A549 (cell line): ENCODE results near the gene DMAC2. TPM values are rescaled to one million over a fixed set of nuclear protein-coding genes. Genes with fewer than 3 reads are reported as not detected.

ENCODE experiments used
- ATAC-seq, 2 experiments: fragments of 200-7000 bp in 1 of 2; fragments of >200 bp in 1 of 2; cut with Nextera tagmentation in 1 of 2; cut with Tn5 transposase in 1 of 2; 3 replicates each; pipeline versions ENCODE4 v1.8.0 to v1.9.1; 2018 to 2020; ENCODE audit warnings: mild to moderate bottlenecking in 1 of 2, moderate library complexity in 1 of 2
- CTCF ChIA-PET: fragments of 300-600 bp; sonication (Branson Sonifier 250); formaldehyde crosslinking; extraction: SDS; loops from one replicate; lab custom pipeline; 2021; ENCODE audit warnings: antibody characterized with exemption, inconsistent platforms; lab: Yijun Ruan, JAX
- POLR2A ChIA-PET: fragments of 350-600 bp; formaldehyde crosslinking; extraction: SDS; loops from one replicate; lab custom pipeline; 2021; ENCODE audit warnings: antibody characterized with exemption, inconsistent platforms; lab: Yijun Ruan, JAX
- DNase-seq, 2 experiments: peaks; one replicate each; pipeline versions ENCODE4 v3.0.0 to v3.0.0-alpha.2; 2011 to 2016; ENCODE audit warnings: low read depth in 1 of 2, low spot score in 1 of 2
- FAIRE-seq: peaks from 2 replicates; lab custom pipeline; 2011; peaks lifted over from hg19 to GRCh38; lab: Jason Lieb, UNC
- H3K27ac ChIP-seq, 2 experiments: fragments of >200 bp; sonication (Bioruptor Twin); formaldehyde crosslinking; 3 replicates each; pipeline ENCODE4 v1.5.1; 2016 to 2017
- H3K4me1 ChIP-seq: fragments of >200 bp; sonication (Bioruptor Twin); formaldehyde crosslinking; 3 replicates; pipeline ENCODE4 v1.6.1; 2016
- H3K4me2 ChIP-seq: fragments of >200 bp; sonication (Bioruptor Twin); formaldehyde crosslinking; 3 replicates; pipeline ENCODE4 v1.6.1; 2016
- H3K4me3 ChIP-seq: fragments of >200 bp; sonication (Bioruptor Twin); formaldehyde crosslinking; 3 replicates; pipeline ENCODE4 v1.5.1; 2016
- H3K9me3 ChIP-seq: fragments of >200 bp; sonication (Bioruptor Twin); formaldehyde crosslinking; 3 replicates; pipeline ENCODE4 v1.6.1; 2016
- CBX8 ChIP-seq: fragments of 200-600 bp; sonication (generic); IDR thresholded peaks from 2 replicates; pipeline ENCODE4 v1.6.1; 2016
- CEBPB ChIP-seq, 2 experiments: fragments of >200 bp in 1 of 2; sonication (Bioruptor Twin) in 1 of 2; formaldehyde crosslinking in 1 of 2; IDR thresholded peaks; 2 replicates each; pipeline ENCODE4 v1.6.1; 2012 to 2016
- HES2 ChIP-seq: fragments of >200 bp; sonication (Bioruptor Twin); formaldehyde crosslinking; IDR thresholded peaks from 2 replicates; pipeline ENCODE4 v1.6.1; 2016
- KDM1A ChIP-seq: fragments of 200-600 bp; sonication (generic); IDR thresholded peaks from 2 replicates; pipeline ENCODE4 v1.6.1; 2016; ENCODE audit warnings: low read depth, mild to moderate bottlenecking
- POLR2A ChIP-seq: IDR thresholded peaks from 2 replicates; pipeline ENCODE4 v1.6.1; 2012; ENCODE audit warnings: mild to moderate bottlenecking, low read length
- POLR2AphosphoS2 ChIP-seq: conservative IDR thresholded peaks from 2 replicates; pipeline ENCODE4 v1.6.1; 2012; ENCODE audit warnings: low read length, improper control_type of control experiment, inconsistent platforms
- RCOR1 ChIP-seq: fragments of 150-350 bp; IDR thresholded peaks from 2 replicates; pipeline ENCODE4 v1.6.1; 2014; ENCODE audit warnings: antibody characterized with exemption, low read length, low read depth
- TP53 ChIP-seq: fragments of 250-450 bp; sonication (Bioruptor Pico); IDR thresholded peaks from 2 replicates; pipeline ENCODE4 v1.5.0; 2021; ENCODE audit warnings: mild to moderate bottlenecking, moderate library complexity
- USF2 ChIP-seq: fragments of 450-650 bp; IDR thresholded peaks from 2 replicates; pipeline ENCODE4 v1.6.1; 2014; ENCODE audit warnings: antibody characterized with exemption
- ZNF302 ChIP-seq: fragments of 250-450 bp; sonication (Bioruptor Pico); IDR thresholded peaks from 2 replicates; pipeline ENCODE4 v1.9.0; 2021; ENCODE audit warnings: inconsistent platforms, mild to moderate bottlenecking, moderate library complexity
- WGBS: methylation state at CpG from one replicate; pipeline ENCODE4 v1.1.6; 2017; ENCODE audit errors: missing lambda C conversion rate; 5-methylcytosine and 5-hydroxymethylcytosine counted together
- polyA plus RNA-seq, 4 experiments: library from polyadenylated mRNA; depleted of rRNA in 3 of 4; stranded (reverse); fragments of >200 nt; fragmentation: RNase III in 1 of 4; extraction: RNeasy Plus Mini Kit Qiagen cat#74134 plus additional on column Dnase treatment in 1 of 4; gene quantifications; 2 replicates in 3 of 4; 3 replicates in 1 of 4; pipeline ENCODE4 v1.2.3, GENCODE V29; 2011 to 2017
- TF ChIP-seq, protein P1 (sequence below): fragments of >200 bp; sonication (Bioruptor Twin); formaldehyde crosslinking; IDR thresholded peaks from 3 replicates; pipeline ENCODE4 v1.6.1; 2016

Gene DMAC2
- polyA plus RNA-seq, 2 of the 4 experiments (the other 2 are of a cell fraction), result 132 to 155 TPM

DNA sequence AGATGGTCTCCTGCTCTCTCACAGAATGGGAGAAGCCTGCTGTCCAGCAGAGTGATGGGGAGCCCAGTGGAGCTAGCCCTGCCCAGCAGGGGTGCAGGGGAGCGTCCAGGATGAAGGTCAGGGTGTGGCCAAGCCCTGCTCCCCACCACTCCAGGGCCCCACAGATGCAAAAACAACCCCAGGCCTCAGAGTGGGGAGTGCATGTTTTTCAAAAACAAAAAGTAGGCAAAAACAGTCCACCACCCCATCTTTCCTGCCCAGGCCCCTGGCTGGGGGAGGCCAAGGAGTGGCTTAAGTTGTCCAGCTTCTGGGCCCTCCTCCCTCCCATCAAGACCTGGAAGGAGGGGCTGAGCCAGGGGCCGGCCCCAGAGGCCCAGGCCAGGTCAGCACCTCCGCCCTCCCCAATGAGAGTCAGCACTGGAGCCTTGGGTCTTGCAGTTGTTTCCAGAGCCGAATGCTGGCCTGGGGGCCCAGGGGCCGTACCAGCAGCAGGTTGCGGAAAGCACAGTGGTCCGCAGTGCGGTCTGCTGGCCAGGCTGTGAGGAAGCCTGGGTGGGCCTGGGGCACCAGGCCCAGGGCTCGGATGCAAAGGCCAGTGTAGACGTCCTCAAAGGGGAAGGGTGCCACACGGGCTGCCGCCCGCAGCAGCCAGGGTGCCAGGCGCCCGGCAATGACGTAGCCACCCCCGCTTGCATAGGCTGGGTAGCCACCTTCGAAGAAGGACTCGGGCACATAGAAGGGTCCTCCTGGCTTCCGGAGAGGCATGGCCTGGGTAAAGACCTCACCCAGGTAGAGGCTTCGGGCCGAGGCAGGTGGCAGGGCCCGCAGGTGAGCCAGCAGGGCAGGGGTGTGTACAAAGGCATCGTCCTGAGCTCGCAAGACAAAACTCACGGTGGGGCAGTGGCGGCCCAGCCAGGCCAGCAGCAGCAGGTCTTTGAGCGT, 14.3 kb downstream of the DMAC2 start:
- no peaks in the 10 kb centered on the region for H3K9me3 ChIP-seq
- FAIRE-seq (no peak), ATAC-seq (no peak), DNase-seq (no peak)
- no peaks in the 10 kb centered on the region for H3K4me1 ChIP-seq
- H3K27ac ChIP-seq, result no peak overlapping the region
- ChIA-PET CTCF (interaction anchor here (0.6 to 3.8 kb wide), 9 partner anchors 8 to 145 kb away, joined by 3 to 13 read pairs (median 5); partner anchors contain the start of gene DMAC2), POLR2A (interaction anchor here (1.2 to 1.9 kb wide), 2 partner anchors 14 to 61 kb away, joined by 6 to 8 read pairs; partner anchors contain the start of gene DMAC2)
- no peak overlapping the region for H3K4me2 ChIP-seq
- H3K4me3 ChIP-seq, result no peak overlapping the region
- TF ChIP-seq POLR2A, result no peak
- TF ChIP-seq KDM1A, result no peak
- no peak for TF ChIP-seq POLR2AphosphoS2
- no peak for TF ChIP-seq RCOR1
- TF ChIP-seq USF2, result no peak
- TF ChIP-seq TP53 (CRISPR knock-in tag), result no peak
- 93% methylated on average over 28 of the region's 28 CpGs for WGBS

DNA sequence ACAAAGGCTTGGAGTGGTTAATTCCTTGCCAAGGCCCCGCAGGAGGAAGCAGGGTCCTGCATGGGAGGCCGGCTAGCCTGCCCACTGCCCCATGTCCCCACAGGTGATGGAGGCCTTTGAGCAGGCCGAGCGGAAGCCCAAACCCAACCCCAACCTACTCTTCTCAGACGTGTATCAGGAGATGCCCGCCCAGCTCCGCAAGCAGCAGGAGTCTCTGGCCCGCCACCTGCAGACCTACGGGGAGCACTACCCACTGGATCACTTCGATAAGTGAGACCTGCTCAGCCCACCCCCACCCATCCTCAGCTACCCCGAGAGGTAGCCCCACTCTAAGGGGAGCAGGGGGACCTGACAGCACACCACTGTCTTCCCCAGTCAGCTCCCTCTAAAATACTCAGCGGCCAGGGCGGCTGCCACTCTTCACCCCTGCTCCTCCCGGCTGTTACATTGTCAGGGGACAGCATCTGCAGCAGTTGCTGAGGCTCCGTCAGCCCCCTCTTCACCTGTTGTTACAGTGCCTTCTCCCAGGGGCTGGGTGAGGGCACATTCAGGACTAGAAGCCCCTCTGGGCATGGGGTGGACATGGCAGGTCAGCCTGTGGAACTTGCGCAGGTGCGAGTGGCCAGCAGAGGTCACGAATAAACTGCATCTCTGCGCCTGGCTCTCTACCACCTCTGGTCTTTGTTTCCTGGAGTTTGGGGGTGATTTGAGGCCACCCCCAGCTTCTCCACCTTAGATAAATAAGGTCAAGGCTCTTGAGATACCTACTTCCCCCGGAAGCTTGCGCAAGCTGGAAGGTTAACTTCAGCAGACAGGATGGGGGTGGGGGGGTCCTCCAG, 15.2 kb downstream of the DMAC2 start:
- Histone ChIP-seq H3K4me1 (no peaks in the 10 kb centered on the region), H3K4me3 (no peak overlapping the region), H3K4me2 (no peak overlapping the region), H3K9me3 (no peaks in the 10 kb centered on the region), H3K27ac (no peak overlapping the region)
- ChIA-PET CTCF (interaction anchor here (0.6 to 3.8 kb wide), 14 partner anchors 8 to 411 kb away, joined by 3 to 13 read pairs (median 4); partner anchors contain the start of gene DMAC2), POLR2A (interaction anchor here (1.2 to 1.9 kb wide), 2 partner anchors 15 to 60 kb away, joined by 6 to 12 read pairs; partner anchors contain the start of gene DMAC2)
- no peak for FAIRE-seq
- DNase-seq, result no peak
- WGBS, result 86% methylated on average over 21 of the region's 21 CpGs
- no peak for ATAC-seq
- TF ChIP-seq, protein P1, sequence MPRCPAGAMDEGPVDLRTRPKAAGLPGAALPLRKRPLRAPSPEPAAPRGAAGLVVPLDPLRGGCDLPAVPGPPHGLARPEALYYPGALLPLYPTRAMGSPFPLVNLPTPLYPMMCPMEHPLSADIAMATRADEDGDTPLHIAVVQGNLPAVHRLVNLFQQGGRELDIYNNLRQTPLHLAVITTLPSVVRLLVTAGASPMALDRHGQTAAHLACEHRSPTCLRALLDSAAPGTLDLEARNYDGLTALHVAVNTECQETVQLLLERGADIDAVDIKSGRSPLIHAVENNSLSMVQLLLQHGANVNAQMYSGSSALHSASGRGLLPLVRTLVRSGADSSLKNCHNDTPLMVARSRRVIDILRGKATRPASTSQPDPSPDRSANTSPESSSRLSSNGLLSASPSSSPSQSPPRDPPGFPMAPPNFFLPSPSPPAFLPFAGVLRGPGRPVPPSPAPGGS, result no peak
- TF ChIP-seq CEBPB (IDR thresholded peaks at IDR 0.05), result peak in 1 of 2 experiments; percentile 57; a peak in 2 of 4 replicates

- ChIA-PET POLR2A (interaction anchor here (1.9 kb wide), 1 partner anchor 17 kb away, joined by 12 read pairs; the partner anchor contains the start of gene DMAC2), CTCF (interaction anchor here (0.6 to 3.8 kb wide), 8 partner anchors 9 to 413 kb away, joined by 3 to 13 read pairs (median 4); no protein-coding TSS in a partner anchor)
- FAIRE-seq (no peak), ATAC-seq (no peak), DNase-seq (no peak)
- Histone ChIP-seq H3K4me1 (no peaks in the 10 kb centered on the region), H3K4me3 (no peak overlapping the region), H3K9me3 (no peaks in the 10 kb centered on the region), H3K4me2 (no peak overlapping the region), H3K27ac (no peak overlapping the region)
- 96% methylated on average over 11 of the region's 12 CpGs for WGBS
- TF ChIP-seq HES2, result no peak
Observed at GRCh38 chr19:41422955-41423354, 16.8 kb downstream of the DMAC2 start.

- FAIRE-seq (no peak), ATAC-seq (no peak), DNase-seq (no peak)
- ChIA-PET POLR2A (no interaction called here), CTCF (interaction anchor here (0.6 to 3.8 kb wide), 7 partner anchors 9 to 150 kb away, joined by 3 to 13 read pairs (median 9); partner anchors contain the start of gene DMAC2)
- TF ChIP-seq HES2 (no peak), CBX8 (no peak), ZNF302 (CRISPR knock-in tag) (no peak)
- no peak overlapping the region for H3K4me2 ChIP-seq
- no peaks in the 10 kb centered on the region for H3K4me1 ChIP-seq
- H3K27ac ChIP-seq, result no peak overlapping the region
- H3K4me3 ChIP-seq, result no peak overlapping the region
- WGBS, result 81% methylated on average over 18 of the region's 18 CpGs
- no peaks in the 10 kb centered on the region for H3K9me3 ChIP-seq
Observed at GRCh38 chr19:41422456-41422855, 17.3 kb downstream of the DMAC2 start.
